Type B pancreatic cell (in vitro differentiated cells): ENCODE measurements around the gene GRAMD2A. TPM values are rescaled to one million over a fixed set of nuclear protein-coding genes. Genes with fewer than 3 reads are reported as not detected.

Source experiments
- DNase-seq: peaks from one replicate; pipeline ENCODE4 v3.0.0; 2021; ENCODE audit warnings: mixed read lengths; ENCODE audit not compliant: unreplicated experiment; ENCODE audit errors: extremely low spot score
- H3K27ac Mint-ChIP-seq: 2 replicates; pipeline ENCODE4 v1.8.0; 2021; ENCODE audit warnings: mild to moderate bottlenecking, mixed read lengths
- H3K27me3 Mint-ChIP-seq: 2 replicates; pipeline ENCODE4 v1.8.0; 2021; ENCODE audit warnings: mixed read lengths
- H3K36me3 Mint-ChIP-seq: 2 replicates; pipeline ENCODE4 v1.8.0; 2021; ENCODE audit warnings: mixed read lengths
- H3K4me1 Mint-ChIP-seq: one replicate; pipeline ENCODE4 v1.8.0; 2021; ENCODE audit warnings: mixed read lengths; ENCODE audit not compliant: unreplicated experiment
- H3K4me3 Mint-ChIP-seq: 2 replicates; pipeline ENCODE4 v1.8.0; 2021; ENCODE audit warnings: mild to moderate bottlenecking, mixed read lengths
- H3K9me3 Mint-ChIP-seq: 2 replicates; pipeline ENCODE4 v1.8.0; 2021; ENCODE audit warnings: mixed read lengths
- total RNA-seq: library from RNA; stranded (reverse); gene quantifications from 2 replicates; pipeline ENCODE4 v1.2.1, GENCODE V29; 2021; ENCODE audit warnings: low replicate concordance
- TF ChIP-seq, protein P1 (sequence below): fragments of 200-600 bp; sonication (generic); conservative IDR thresholded peaks from 2 replicates; pipeline ENCODE4 v1.5.0; 2021; ENCODE audit warnings: antibody characterized with exemption, mild to moderate bottlenecking

The GRAMD2A gene
- total RNA-seq, 1 donor from 2014 or later, result 6.0 TPM

GRCh38 chr15:72216079-72216478 is 18.5 kb upstream of the GRAMD2A start:
- H3K36me3 Mint-ChIP-seq, result peaks cover 32% of the 10 kb centered on the region
- no peaks in the 10 kb centered on the region for H3K27me3 Mint-ChIP-seq
- no peak overlapping the region for H3K27ac Mint-ChIP-seq
- no peaks in the 10 kb centered on the region for H3K9me3 Mint-ChIP-seq
- no peak for DNase-seq
- TF ChIP-seq, protein P1, sequence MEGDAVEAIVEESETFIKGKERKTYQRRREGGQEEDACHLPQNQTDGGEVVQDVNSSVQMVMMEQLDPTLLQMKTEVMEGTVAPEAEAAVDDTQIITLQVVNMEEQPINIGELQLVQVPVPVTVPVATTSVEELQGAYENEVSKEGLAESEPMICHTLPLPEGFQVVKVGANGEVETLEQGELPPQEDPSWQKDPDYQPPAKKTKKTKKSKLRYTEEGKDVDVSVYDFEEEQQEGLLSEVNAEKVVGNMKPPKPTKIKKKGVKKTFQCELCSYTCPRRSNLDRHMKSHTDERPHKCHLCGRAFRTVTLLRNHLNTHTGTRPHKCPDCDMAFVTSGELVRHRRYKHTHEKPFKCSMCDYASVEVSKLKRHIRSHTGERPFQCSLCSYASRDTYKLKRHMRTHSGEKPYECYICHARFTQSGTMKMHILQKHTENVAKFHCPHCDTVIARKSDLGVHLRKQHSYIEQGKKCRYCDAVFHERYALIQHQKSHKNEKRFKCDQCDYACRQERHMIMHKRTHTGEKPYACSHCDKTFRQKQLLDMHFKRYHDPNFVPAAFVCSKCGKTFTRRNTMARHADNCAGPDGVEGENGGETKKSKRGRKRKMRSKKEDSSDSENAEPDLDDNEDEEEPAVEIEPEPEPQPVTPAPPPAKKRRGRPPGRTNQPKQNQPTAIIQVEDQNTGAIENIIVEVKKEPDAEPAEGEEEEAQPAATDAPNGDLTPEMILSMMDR, result no peak
- H3K4me1 Mint-ChIP-seq, result peaks cover 15% of the 10 kb centered on the region
- H3K4me3 Mint-ChIP-seq, result no peak overlapping the region

DNA sequence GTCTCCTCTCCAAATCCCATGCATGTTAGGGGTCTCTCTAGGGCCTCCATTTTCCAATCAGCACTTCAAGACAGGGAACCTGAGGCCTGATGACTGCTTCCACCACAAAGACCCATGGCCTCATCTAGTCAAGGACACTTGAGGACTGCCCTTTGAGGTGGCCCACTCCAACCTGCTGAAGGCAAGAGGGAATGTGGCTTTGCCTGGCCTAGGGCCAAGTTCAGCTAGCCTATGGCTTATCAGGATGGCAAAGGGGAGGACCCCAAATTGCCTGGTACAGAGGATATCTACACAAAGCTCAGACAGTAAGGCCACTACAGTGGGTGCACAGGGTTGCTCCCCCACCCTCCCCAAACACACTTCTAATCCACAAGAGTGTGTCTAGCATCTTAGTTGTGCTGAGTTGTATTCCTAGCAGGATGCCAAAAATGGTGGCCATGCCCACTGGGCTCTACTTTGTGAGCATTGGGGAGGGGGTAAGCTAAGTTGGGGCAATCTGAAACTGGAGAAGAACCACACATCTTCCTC is 10.0 kb upstream of the GRAMD2A start:
- Mint-ChIP-seq H3K36me3 (peaks cover 44% of the 10 kb centered on the region), H3K27ac (no peak overlapping the region), H3K4me3 (no peak overlapping the region), H3K27me3 (no peaks in the 10 kb centered on the region), H3K4me1 (no peaks in the 10 kb centered on the region), H3K9me3 (no peaks in the 10 kb centered on the region)
- no peak for DNase-seq
- TF ChIP-seq, protein P1, result no peak

DNA sequence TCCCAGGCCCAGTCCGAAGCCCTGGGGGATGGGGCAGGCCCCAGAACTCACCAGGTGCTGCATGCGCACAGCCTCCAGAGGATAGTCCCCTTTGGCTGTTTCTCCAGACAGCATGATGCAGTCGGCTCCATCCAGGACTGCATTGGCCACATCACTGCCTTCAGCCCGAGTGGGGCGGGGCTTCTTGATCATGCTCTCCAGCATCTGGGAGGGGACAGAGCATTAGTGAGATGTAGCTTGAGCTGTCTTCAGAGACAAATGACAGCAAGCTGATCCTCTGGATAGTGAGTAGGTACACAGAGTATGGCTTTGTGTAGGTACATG is 9.1 kb upstream of the GRAMD2A start:
- DNase-seq, result no peak
- TF ChIP-seq, protein P1, result no peak
- no peaks in the 10 kb centered on the region for H3K9me3 Mint-ChIP-seq
- no peaks in the 10 kb centered on the region for H3K4me1 Mint-ChIP-seq
- no peaks in the 10 kb centered on the region for H3K27me3 Mint-ChIP-seq
- peaks cover 44% of the 10 kb centered on the region for H3K36me3 Mint-ChIP-seq
- no peak overlapping the region for H3K4me3 Mint-ChIP-seq
- H3K27ac Mint-ChIP-seq, result no peak overlapping the region

DNA sequence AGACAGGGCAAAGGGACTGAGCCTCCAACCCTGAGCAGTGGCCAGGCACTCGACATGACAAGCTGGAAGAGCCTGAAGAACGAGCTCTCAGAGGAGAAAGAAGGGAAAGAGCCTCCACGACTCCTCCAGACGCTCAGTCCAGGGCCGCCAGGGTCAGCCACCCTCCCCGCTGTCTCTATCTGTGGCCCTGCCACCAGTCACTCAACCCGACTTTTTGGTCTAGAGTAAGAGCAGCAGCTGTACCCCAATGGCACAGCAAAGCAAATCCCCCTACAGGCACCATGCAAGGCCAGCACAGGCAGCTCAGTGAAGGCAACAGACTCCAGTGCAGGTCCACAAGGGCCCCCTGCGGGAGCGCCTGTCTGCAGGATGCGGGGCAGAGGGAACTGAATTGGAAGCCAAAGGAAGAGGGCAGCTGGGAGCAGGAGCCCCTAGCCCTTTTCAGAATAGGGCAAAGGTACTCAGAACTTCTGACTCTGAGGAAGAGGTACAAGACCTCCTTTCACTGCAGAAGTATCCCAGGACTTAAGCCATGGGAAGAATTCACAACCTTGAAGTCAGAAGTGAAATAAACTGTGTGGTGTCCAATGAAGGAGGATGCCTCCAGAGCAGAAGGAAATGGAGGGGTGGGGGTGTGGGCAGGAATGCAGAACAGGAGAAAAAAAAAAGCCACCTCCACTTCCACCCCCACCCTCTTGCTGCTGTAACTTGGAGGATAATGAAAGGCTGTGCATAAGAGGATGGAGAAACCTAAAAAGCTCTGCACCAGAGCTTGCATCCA is 8.5 kb upstream of the GRAMD2A start:
- Mint-ChIP-seq H3K27ac (no peak overlapping the region), H3K4me3 (no peak overlapping the region), H3K27me3 (no peaks in the 10 kb centered on the region), H3K4me1 (no peaks in the 10 kb centered on the region), H3K36me3 (peaks cover 40% of the 10 kb centered on the region), H3K9me3 (no peaks in the 10 kb centered on the region)
- DNase-seq, result no peak
- TF ChIP-seq, protein P1, result no peak

DNA sequence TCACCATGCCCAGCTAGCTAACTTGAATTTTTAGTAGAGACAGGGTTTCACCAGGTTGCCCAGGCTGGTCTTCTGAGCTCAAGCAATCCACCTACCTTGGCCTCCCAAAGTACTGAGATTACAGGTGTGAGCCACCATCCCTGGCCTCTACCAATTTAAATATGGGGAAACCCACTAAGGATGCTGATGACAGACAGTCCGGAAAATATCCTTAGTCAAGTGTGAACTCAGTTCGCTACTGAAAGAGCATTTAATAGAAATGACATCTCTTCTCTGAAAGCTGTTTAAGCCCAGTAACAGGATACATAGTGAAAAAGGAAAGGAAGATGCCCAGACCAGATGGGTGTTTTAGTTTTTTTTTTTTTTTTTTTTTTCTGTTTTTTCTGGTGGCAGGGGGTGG is 7.7 kb upstream of the GRAMD2A start:
- Mint-ChIP-seq H3K27ac (no peak overlapping the region), H3K27me3 (no peaks in the 10 kb centered on the region), H3K4me1 (no peaks in the 10 kb centered on the region), H3K36me3 (peaks cover 36% of the 10 kb centered on the region), H3K4me3 (no peak overlapping the region), H3K9me3 (no peaks in the 10 kb centered on the region)
- TF ChIP-seq, protein P1, result no peak
- DNase-seq, result no peak
